NCI-H2107 treated with DMSO at 0.1 percent for 48 hours (cell line): Measurements from ENCODE around the gene KIF6.

Source experiments
- DNase-seq: peaks from one replicate; lab custom pipeline; 2025; ENCODE audit not compliant: unreplicated experiment; lab: John Stamatoyannopoulos, UW

The KIF6 gene

DNA sequence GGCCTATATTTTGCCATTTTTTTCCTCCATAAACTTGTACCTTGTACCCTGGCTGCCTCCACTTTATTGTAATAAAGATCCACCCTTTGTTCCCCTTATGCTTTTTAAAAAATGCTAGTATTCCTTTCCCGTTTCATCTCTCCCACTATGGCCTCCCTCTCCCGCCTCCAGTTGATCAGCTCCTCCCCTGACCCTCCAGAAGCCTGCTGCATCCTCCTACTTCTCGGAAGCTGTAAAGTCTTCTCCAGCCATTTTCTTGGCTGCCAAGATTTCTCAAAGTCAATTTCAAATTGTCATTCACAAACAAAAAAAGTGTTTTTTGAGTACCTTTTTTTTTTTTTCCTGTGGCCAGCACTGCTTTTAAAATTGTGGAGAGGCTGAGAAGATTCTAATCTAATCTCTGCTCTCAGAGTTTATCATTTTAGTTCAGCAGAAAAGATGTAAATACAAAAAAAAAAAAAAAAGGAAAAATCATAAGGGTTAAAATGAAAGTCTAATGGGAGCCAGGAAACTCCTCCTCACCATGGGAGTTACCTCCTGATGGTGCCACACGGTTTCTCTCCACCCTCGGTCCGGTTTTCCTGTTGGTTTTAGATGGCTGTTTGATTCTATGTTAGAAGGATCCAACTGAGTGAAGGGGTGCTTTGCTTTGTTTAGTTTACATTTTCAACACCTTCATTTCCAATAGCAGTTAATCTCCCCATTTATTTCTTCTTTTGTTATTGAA is 299.7 kb downstream of the KIF6 start:
- no peak for DNase-seq

DNA sequence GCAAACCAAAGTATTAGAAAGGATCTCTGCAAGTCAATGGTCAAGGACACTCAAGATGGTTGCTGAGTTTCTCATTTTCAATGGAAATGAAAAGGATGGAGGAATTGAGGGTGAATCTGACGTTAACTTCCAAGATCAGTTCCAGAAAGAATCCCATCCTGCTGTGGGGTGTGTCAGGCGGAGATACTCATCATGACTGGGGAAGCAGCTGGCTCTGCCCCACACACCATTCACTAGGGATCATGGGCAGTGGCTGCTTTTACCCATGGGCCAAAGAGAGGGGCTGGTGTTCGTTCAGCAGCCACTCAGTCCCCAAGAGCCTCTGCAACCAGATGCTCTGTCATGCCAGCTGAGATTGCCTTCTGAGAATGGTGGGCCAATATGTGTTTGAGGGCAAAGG is 300.4 kb downstream of the KIF6 start:
- DNase-seq = no peak

DNA sequence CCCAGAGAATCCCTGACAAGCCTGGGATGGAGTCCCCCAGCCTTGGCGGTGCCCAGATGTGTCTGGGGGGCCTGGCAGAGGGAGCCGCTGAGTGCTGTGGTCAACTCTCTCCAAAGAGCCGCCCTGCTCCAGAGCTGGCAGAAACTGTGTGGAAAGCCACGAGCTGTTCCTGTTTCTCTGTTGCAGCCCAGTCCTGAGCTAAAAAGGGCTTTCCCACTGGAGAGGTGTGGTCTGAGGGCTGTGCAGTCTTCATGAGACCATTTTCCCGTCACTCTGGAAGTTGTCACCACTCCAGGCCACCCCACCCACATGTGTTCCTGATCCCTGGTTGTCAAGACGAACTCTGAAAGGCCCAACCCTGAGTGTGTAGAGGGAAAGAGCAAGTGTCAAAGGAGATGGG is 303.0 kb downstream of the KIF6 start:
- DNase-seq = no peak

DNA sequence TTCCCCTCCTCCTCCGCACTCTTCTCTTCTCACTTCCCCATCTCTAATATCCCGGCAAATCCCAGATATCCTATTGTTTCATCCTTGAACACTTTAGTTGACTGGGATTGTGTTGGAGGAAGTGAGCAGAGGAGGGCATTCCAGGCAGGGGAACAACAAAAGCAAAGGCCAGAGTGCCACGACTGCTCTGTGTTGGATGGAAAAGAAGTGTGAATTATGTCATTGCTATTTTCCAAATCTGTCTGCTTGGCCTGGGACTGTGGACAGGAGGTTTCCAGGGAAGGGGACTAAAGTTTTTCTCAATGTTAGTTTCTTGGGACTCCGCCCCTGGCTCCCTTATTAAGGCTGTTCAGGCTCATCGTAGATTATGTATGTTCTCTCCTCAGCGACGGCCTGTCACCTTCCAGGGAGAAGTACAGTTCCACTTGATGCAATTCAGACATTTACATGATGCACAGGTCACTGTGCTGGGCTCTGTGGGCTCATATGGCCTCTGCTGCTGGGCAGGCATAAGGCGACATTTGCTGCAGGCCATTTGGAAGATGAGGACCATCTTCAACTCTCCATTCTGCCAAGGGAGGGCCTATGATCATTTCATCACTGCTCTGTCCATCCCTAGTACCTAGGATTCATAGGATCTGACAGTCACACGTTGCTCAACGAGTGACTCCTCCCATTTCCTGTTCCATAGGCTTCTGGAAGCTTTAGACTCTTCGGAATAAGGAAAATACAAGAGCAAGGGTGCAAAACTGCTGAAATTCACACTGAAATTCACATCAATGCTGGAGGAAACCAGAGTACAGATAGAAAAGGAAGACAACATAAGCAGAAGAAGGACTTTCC is 303.6 kb downstream of the KIF6 start:
- no peak for DNase-seq

DNA sequence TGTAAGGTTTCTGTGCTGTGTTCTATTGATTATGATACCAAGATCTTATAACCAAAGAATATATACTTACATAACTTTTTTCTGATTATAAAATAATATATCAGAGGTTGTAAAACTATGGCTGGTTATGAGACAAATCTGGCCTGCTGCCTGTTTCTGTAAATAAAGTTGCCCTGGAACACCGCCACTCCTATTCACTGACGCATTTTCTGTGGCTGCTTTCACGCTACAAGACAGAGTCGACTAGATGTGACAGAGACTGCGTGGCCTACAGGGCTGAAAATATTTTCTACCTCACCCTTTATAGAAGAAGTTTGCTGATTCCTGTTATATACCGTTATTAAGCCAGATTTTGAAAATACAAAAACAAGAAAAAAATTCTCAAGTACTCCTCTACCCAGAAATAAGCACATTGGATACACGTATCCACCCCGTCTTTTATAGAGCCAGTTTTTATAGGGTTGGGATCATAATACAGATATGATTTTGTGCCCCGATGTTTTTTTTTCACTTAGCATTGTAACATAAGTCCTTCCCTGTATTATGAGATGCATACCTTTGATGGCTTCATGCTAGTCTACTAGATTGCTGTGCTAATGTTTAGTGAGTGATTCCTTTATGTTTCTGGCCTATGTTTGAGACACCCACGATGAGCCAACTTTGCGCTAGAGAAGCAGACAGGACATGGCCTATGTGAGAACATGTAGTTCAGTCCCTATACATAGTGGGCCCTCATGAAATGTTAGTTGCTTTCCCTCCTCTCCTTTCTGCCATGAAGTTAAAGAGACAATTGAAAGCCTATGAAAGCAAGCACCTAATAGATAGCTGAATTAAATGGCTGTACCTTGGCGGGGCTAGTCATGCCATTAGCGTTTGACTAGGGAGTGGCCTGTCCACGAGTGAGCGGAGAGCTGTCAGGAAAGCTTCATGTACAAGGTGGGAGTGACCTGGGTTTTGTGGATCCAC is 304.6 kb downstream of the KIF6 start:
- no peak for DNase-seq

DNA sequence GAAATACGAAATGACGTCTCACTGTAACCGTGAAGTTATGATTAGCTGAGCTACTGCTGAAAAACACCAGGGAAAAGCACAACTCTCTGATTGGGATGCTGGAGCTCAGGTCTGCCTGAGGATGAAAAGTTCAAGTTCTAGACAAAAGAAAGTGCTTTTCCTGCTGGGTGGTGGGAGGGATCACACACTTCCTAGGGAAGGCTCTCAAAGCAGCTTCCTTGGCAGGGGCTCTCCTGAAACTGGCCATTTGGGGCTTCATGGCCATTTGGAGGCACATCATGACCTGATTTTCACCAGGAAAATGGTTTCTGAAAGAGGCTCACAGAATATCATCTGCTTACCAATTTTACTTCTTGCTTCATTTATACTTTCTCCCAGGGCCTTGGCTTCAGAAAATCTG is 305.6 kb downstream of the KIF6 start:
- DNase-seq = no peak

DNA sequence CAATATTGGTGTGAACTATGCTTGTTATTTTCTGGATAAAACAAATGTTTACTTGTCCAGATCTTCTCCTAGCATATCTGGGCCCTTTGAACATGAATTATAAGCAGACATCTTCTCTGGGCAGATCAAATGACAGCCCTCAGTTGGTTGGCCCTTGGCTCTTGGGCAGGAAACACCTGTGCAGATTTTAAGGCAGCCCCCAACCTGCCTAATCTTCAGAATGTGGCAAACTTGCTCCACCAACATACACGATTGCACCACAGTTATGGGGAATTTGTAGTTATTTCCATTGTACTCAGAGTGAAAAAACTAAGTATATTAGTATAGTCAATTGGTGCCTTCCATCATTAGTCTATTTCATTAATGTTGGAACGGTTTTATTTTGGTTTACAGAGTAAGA is 307.8 kb downstream of the KIF6 start:
- DNase-seq = no peak

DNA sequence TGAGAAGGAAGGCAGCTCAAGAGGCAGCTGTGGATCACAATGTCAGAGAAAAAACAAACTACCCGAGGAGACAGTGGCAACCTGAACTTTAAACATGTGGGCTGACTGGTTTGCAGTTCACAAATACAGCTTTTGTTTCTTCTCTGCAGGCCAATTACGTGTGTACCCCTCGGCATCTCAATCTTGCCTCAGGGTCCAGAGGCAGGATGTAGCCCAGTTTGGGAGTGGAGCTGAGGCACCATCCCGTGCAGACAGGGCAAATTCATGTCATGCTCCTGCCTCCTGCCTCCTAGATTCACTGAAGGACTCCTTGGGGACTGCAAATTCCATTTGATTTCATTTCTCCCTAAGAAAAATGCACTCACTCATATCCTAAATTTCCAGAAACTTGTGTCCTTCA is 308.5 kb downstream of the KIF6 start:
- no peak for DNase-seq

DNA sequence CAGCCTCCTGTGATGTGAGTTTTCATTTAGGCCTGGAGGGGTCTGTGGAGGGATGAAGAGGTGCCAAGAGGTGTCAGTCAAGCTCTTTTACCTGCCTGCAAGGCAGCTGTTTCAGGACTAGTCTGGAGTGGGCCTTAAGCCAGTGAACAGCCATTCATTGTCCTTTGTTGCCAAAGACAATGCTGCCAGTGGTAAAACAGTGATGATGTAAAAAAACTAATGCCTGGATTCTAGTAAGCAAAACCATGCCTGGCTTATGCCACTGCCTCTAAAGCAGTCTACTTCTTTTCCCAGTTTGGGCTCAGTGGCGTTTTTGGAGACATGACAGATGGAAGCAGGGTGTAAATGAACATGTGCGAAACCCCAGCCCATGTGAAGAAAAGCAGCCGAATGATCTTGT is 309.2 kb downstream of the KIF6 start:
- no peak for DNase-seq

DNA sequence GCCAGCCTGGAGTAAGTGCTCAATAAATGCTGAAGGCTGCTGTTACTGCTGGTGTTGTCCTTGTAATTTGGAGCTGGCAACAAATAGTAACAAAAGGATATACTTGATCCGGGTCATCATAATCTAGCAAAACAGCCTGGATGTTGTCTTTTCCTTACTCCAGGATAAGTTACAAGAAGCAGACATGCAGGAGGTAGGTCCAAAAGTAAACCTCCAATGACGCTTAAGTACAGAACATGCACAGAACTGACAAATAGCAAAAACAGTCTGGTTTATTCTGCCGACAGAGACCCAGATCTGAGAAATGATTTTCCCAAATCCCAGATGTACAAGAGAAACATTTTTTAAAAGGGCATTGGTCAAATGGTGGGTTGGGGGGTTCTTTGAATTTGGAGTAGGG is 309.7 kb downstream of the KIF6 start:
- DNase-seq = no peak

DNA sequence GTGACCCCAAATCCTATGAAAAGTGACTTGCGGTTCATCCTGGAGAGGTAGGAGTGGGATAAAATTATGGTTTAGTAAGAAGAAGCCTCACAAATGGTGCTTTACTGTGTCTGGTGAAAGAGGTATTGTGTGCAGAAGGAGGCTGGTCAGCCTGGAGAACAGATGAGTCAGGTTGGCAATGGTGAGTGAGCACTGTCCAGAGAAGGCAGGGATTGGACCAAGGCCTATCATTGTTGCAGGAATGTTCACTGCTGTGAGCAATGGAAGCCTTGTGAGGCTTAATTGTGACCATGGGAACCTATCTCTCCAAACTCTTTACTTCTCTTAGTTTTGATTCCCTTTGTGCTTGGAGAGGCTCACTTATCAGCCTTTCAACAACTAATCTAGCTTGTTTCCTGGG is 313.7 kb downstream of the KIF6 start:
- no peak for DNase-seq

DNA sequence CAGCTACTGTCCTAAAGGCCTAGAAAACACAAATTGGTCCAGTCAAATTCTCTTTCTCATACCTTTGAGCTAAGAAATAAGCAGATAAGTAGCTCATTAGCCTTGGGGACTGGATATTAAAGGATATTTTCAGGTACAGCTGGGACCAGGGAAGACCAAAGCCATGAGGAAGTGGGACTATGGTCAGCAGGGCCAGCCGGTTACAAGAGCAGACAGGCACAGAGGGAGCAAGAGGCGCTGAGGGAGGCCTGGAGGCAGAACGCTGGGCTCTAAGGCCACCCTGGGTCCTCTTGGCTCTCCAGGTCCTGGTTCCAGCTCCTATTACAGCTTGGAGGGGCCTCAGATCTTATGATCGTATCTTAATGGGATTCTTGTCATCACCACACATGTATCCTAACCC is 314.2 kb downstream of the KIF6 start:
- DNase-seq = no peak

DNA sequence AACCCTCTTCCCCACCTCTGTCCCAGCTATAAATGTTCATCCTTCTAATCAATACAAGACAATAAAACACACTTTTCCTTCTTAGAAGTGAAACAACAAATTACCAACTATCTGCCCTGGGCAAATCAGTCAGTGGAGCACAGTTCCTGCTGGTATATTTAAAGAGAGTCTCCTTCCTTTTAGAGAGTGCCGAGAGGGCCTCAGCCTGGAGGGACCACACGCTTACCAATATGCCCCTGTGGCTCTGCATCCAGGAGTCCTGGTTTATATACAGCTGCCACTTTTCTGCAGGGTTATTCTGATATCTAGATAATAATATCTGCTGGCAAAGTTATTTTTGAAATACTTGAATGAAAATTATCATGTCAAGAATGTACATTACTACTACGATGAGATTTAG is 315.3 kb downstream of the KIF6 start:
- no peak for DNase-seq

DNA sequence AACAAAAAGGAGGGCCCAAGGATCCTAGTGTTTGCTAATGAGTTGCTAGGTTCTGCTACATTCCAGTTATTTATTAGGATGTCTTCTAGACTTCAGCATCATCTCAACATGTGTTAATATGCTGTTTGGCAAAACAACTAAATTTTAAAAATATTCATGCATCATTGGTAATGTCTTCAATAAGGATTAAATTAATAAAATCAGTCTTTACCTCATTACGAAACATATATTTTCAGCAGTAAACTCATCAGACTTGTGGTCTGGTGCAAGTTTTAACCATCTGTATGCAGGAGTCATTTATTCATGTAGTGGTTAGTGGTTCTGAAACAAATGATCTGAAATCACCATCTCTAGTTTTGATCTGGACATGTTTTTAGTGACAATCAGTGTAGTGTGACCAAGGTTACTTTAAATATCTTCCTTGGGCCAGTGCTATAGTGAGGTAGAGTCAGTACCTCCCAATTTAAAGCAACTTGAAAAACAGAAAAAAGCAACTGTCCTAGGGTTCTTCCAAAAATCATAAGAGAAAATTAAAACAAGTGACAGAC is 317.7 kb downstream of the KIF6 start:
- DNase-seq = no peak

DNA sequence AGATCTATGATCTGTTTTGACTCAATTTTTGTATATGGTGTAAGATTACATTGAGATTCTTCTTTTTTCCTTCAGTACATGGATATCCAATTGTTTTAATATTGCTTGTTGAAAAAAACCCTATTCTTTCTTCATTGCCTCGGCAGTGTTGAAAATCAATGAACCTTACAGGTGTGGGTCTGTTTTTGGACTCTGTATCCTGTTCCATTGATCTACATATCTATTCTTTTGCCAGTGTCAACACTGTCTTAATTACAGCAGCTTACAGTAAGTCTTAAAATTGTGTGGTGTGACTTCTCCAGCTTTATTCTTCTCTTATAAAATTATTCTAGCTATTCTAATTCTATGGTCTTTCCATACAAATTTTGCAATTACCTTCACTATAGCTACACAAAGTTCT is 320.9 kb downstream of the KIF6 start:
- no peak for DNase-seq

DNA sequence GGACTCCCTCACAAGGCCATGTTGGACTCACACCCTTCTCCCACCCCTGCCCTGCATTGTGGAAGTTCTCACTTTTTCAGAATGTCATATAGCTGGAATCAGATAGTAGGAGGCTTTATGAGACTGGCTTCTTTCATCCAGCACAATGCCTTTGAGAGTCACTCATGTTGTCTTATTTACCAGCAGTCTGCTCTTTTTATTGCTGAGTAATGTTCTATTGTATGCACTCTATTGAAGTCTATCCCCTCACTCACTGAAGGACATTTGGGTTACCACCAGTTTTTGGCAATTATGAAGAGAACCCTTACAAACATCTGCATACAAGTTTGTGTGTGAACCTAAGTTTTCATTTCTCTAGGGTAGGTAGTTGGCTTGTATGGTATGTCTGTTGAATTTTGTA is 321.9 kb downstream of the KIF6 start:
- DNase-seq = no peak

DNA sequence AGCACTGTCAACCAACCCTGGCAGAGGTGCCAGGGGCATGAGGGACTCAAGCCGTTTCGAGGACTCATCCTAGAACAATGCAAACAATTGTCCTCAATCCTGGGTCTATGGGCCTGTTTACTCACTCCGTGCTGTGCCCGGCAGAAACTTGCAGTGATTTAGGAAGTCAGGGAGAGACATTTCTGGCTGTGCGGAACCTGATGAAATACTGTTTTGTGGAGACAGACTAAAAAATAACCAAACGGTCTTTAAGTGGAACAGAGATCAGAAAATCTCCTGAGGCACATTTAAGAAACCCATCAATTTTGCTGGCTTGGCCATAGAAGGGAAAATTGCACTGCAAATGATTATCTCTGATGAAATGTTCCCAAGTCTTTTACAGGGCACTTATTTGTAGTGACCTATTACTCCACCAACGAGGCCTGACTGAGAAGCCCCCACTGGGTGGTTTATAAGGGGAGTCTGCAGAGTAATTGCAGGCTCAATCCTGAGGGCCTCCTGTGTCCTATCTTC is 322.9 kb downstream of the KIF6 start:
- no peak for DNase-seq

DNA sequence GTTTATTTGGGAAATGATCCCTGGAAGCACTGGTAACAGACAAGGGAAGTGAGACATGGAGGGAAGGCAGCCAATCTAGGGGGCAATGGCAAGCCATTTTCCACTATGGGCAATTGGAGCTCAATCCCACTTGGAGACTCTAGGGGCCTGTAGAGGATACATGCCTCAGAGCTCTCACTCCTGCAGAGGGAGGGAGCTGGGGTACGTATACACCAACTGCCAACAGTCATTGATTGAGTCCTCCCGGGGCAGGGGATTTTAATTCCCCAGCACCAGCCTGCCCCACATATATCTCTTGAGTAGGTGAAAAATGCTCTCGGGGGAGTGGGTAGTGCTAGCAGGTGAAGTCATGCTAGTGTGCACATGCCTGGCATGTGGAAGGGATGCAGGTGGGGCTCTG is 323.8 kb downstream of the KIF6 start:
- no peak for DNase-seq

DNA sequence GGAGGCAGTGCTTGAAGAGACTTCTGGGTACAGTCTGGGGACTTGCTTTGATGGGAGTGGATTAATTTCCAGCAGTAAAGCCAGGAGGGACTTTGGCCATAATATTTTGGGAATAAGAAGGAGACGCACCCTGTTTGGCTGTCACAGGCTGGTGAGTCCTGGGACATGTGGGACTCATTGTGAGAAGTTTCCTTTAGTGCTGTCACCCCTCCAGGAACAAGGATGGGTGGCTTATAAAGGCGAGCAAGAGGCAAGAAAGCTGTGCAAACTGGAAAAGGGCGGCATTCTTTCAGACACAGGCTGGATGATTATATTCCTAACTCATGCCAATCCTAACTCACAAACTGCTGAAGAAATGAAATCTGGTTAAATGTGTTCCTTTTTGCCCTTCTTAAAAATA is 325.2 kb downstream of the KIF6 start:
- DNase-seq = no peak

DNA sequence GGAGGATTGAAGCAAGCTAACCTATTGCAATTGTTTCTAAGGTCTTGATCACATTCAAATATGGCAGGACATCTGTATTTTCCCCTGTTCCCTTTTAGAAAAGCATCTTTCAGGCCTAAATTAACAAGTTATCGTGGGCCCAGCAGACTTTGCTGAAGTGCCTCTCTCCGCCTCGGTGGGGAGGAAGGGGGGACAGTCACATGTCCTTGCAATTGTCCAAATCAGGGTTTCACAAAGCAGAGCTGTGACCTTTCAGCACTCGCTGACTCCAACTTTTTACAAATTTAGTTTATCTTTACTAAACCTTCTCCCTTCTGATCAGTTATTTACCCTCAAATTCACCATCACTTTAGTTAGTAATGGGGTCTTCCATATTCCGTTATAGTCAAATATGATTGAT is 328.4 kb downstream of the KIF6 start:
- no peak for DNase-seq

DNA sequence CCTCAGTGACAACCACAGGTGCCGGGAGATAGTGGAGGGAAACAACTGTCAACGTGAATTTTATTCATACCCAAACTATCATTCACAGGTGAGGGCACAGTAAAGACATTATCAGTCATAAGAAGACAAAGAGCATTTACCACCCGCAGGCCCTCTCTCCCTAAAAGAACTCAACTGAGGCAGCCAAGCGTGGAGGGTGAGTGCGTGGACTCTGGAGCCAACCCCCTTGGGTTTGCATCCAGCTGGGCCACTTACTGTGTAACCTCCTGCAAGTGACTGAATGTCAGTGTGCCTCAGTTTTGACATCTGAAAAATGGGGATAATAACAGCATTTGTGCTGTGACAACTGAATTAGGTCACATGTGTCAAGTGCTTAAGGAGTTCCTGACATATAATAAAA is 332.1 kb downstream of the KIF6 start:
- DNase-seq = no peak
